PC-3 (cell line): Measurements from ENCODE around the gene FHIP1B.

Experiments used
- CTCF ChIP-seq: fragments of 300-600 bp; sonication (generic); conservative IDR thresholded peaks from 2 replicates; pipeline ENCODE4 v1.5.1; 2017; ENCODE audit warnings: antibody characterized with exemption, low read depth, mild to moderate bottlenecking, low read length
- EZH2 ChIP-seq: fragments of 300-600 bp; sonication (generic); IDR thresholded peaks from one replicate; pipeline ENCODE4 v1.6.1; 2017; ENCODE audit warnings: antibody characterized with exemption, mild to moderate bottlenecking, low read length; ENCODE audit not compliant: unreplicated experiment
- EZH2phosphoT487 ChIP-seq: fragments of 300-600 bp; sonication (generic); IDR thresholded peaks from 2 replicates; pipeline ENCODE4 v1.6.1; 2018; ENCODE audit warnings: mild to moderate bottlenecking, antibody characterized with exemption, low read length, borderline replicate concordance

GRCh38 chr11:6240139-6240538 is 5.7 kb upstream of the FHIP1B start:
- TF ChIP-seq CTCF (no peak), EZH2 (no peak), EZH2phosphoT487 (no peak)
